ENCODE results near the gene ARMC5. TPM values are rescaled to one million over a fixed set of nuclear protein-coding genes. Genes with fewer than 3 reads are reported as not detected.

Gene ARMC5
- total and polyA plus RNA-seq, 8 donors = 2.6 to 29.8 (median 11.3) TPM; not detected in 1

GRCh38 chr16:31455601-31456314 is 3.5 kb upstream of the ARMC5 start:
- Histone ChIP-seq H3K27ac (peak overlapping the region in 1 of 5 donors; percentile 16), H3K27me3 (no peaks in the 10 kb centered on the region), H3K4me1 (peaks cover 70 to 82% (median 76%) of the 10 kb centered on the region in 4 donors), H3K36me3 (no peaks in the 10 kb centered on the region), H3K9me3 (no peaks in the 10 kb centered on the region), H3K4me3 (peak overlapping the region in 1 of 4 donors; percentile 14)
- DNase-seq = no peak
- 66 to 75% (median 71%) methylated on average over 17 of the region's 17 CpGs for WGBS, 5 donors
- TF ChIP-seq POLR2AphosphoS5 (IDR thresholded peaks at IDR 0.05) (no peak), CTCF (IDR thresholded peaks at IDR 0.05) (no peak), POLR2A (IDR thresholded peaks at IDR 0.05) (no peak), EP300 (IDR thresholded peaks at IDR 0.05) (no peak)
- intact Hi-C loops (cut with DNase I; ENCODE audit: low total_unique reads) = loop anchor here (10.0 kb wide), 1 partner anchor 271 kb away; the partner anchor contains the start of gene FUS

GRCh38 chr16:31456988-31457360 is 2.3 kb upstream of the ARMC5 start:
- Histone ChIP-seq H3K9me3 (no peaks in the 10 kb centered on the region), H3K4me3 (peak overlapping the region in 2 of 4 donors; percentile 83 to 89), H3K27ac (peak overlapping the region in 2 of 5 donors; percentile 100), H3K36me3 (peaks cover 3 to 7% (median 4%) of the 10 kb centered on the region in 4 donors), H3K27me3 (no peaks in the 10 kb centered on the region), H3K4me1 (peaks cover 64 to 84% (median 72%) of the 10 kb centered on the region in 4 donors)
- intact Hi-C loops (cut with DNase I; ENCODE audit: low total_unique reads) = loop anchor here (10.0 kb wide), 1 partner anchor 272 kb away; the partner anchor contains the start of gene FUS
- no peak for TF ChIP-seq POLR2A (IDR thresholded peaks at IDR 0.05)
- TF ChIP-seq CTCF (IDR thresholded peaks at IDR 0.05) = no peak
- no peak for TF ChIP-seq POLR2AphosphoS5 (IDR thresholded peaks at IDR 0.05)
- no peak for TF ChIP-seq EP300 (IDR thresholded peaks at IDR 0.05)
- WGBS, 5 donors = 77 to 85% (median 79%) methylated on average over 8 of the region's 8 CpGs
- DNase-seq = no peak

- Histone ChIP-seq H3K4me3 (peak overlapping the region; percentile 68 to 89 (median 84)), H3K9me3 (no peaks in the 10 kb centered on the region), H3K36me3 (peaks cover 16 to 19% (median 16%) of the 10 kb centered on the region in 4 donors), H3K27me3 (no peaks in the 10 kb centered on the region), H3K27ac (peak overlapping the region; percentile 99 to 100 (median 100)), H3K4me1 (peaks cover 53 to 71% (median 61%) of the 10 kb centered on the region in 4 donors)
- TF ChIP-seq POLR2A (IDR thresholded peaks at IDR 0.05) (no peak), CTCF (IDR thresholded peaks at IDR 0.05) (peak in 1 of 7 experiments; percentile 14), EP300 (IDR thresholded peaks at IDR 0.05) (no peak)
- 0 to 2% (median 1%) methylated on average over 5 to 42 of the region's 42 CpGs for WGBS, 5 donors
- intact Hi-C loops (cut with DNase I; ENCODE audit: low total_unique reads) = loop anchor here (10.0 kb wide), 1 partner anchor 273 kb away; the partner anchor contains the start of gene FUS
- DNase-seq = peak; percentile 57 to 84
Observed at GRCh38 chr16:31458073-31458843, 1.0 kb upstream of the ARMC5 start.

All from stomach (tissue), 9 donors.